Measurements from ENCODE around the gene AMH.
A peak's percentile ranks its signal among the peaks of the same experiment; 100 is the strongest.
"Not testable (repeated sequence)": the region's sequence is repeated elsewhere in the genome, so short reads cannot be mapped to it uniquely, and the experiment has no call there.

AMH gene

GRCh38 chr19:2249010-2249866 is at the start of gene AMH:
Gene AMH (plus strand): TSS chr19:2249323. CDS start chr19:2249333, 10 bp downstream.
- DNase-seq (ENCODE audit: low read depth in 2 of 2) = no peak

DNA sequence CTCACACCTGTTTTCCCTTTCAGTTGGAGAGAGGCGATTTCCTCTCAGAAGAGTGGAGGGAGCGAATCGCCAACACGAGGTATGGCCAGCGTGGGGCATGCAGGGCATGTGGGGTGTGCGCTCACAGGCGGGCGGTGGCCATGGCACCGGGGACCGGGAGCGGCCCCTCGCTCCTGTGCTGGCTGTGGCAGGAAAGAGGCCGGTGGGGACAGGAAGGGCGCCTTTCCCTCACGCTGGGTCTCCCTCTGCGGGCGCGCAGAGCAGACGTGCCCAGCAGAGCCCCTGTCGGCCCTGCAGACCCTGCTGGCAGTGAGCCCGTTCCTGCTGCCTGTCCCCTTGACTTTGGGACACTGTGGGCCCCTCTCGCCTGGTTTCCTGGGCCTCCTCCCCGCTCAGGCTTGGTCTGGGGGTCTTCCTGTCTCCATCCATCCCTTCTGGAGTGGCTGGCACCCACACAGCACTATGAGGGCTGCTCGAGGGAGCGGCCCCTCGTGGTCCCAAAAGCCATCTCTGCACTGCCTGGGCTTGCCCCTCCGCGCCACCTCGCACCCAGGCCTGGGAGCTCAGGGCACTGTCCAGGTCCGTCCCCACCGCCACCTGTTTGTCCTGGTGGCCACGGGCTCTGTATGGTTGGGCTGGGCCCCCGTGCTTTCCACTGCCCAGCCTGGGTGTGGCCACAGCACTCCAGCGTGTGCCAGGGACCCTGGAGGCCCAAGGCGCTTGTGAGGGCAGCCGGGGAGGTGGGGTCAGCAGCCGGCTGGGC is 49.1 kb upstream of the AMH start:
- no peak for DNase-seq (ENCODE audit: low read depth in 2 of 2)

DNA sequence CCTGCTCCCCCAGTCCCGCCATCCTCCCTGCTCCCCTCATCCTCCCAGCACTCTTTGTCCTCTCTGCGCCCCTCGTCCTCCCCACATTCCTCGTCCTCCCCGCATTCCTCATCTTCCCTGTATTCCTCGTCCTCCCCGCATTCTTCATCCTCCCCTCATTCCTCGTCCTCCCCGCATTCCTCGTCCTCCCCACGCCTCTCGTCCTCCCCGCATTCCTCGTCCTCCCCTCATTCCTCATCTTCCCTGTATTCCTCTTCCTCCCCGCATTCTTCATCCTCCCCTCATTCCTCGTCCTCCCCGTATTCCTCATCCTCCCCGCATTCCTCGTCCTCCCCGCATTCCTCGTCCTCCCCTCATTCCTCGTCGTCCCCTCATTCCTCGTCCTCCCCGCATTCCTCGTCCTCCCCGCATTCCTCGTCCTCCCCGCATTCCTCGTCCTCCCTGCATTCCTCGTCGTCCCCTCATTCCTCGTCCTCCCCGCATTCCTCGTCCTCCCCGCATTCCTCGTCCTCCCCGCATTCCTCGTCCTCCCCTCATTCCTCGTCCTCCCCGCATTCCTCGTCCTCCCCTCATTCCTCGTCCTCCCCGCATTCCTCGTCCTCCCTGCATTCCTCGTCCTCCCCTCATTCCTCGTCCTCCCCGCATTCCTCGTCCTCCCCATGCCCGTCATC is 48.4 kb upstream of the AMH start:
- not testable (repeated sequence) for DNase-seq (ENCODE audit: low read depth in 2 of 2)

DNA sequence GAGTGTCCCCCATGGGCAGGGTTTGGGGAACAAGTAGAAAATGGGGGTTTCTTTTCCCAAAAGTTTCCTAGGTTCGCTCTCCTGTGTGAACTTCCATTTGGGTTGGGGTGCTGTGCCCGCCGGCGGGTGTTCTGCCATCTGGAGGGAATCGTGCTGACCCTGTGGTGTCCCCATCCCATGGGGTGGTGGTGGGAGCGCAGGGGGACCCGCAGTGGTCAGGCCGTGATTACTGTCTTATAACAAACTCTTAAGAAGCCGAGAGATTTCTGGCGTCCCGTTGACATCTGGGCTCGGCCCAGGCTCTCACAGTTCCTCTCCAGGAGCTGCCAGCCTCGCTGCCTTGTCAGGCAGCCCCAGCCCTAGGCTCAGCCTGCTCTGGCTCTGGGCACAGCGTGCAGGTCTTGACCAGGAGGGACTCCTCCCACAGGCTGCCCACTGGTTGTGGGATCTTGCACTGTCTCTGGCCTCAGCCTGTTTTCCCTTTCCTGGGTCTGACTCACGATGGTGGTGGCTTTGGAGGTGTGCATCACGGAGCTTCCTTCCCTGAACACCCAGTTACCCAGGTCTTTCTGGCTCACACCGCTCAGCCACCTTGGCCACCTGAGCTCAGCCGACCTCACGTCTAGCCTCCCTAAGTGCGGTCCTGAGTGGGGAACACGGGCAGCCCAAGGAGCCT is 47.5 kb upstream of the AMH start:
- no peak for DNase-seq (ENCODE audit: low read depth in 2 of 2)

DNA sequence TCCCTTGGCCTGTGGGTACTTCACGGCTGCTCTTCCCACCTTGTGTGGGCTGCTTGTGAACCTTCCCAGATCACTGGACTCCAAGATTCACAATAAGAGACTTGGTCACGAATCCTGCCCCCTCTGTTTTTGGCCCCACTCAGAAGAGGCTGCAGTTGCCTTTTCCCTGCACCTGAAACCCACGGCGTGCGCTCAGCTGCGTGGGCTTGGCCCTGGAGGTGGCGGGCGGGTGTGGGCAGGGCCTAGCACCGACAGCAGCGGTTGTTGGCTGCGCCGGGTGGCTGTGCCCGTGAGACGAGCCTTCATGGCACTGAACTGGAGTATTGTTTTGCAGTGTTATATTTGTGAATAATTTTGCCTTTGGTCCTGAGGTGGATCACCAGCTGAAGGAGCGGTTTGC is 46.8 kb upstream of the AMH start:
- DNase-seq (ENCODE audit: low read depth in 2 of 2) = no peak

DNA sequence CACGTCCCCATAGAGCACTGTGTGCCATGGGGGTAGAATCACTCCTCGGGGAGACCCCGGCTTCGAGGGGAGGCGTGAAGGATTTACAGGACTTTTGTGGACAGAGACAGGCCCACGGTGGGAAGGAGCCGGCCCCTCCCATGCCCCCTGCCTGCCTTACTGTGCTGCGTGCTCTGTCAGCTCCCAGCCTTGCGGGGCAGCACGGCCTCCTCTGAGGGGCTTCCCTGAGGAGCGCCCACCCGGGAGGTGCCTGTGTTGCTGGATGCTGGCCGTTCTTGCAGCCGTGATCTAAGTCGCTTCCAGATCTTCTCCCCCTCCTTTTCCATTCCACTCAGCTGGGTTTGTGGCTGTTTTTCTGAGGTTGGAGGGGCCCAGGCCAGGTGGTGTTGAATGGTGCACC is 42.1 kb upstream of the AMH start:
- no peak for DNase-seq (ENCODE audit: low read depth in 2 of 2)

DNA sequence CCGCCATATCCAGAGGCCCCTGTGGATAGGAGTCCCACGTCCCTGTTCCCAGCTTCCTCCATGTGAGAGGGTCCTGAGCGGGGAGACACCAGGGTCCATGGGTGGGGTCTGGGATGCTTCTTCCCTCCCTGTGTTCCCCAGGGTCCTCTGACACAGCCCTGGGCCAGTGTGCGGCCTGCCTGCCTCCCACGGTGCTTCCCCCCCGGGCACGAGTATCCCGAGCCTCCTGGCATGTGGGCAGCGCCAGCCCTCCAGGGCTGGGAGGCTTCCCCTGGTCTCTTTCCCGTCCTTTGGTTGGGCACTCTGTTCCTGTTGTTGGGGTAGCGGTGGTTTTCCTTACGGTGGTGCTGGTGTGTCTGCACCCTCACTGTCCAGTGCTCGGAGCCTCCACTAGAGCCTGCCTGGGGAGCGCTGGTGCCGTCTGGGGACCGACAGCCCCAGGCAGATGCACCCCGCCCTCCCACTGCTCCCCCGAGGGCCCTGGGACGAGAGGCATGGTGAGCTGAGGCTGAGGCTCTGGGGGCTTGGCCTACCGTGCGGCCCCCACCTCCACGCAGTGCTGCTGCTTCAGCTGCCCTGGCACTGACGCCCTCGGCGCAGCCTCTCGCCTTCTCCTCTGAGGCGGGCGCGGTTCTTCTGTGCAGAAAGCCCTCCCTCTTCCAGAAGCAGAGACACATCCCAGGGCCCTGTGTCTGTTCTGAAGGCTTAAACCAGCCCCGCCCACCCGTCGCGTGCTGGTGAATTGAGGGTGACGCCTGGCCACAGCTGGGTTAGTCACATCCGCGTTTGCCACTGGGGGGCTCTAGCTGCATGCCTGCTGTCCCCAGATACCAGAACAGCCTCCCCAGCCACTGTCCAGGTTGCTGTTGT is 40.9 kb upstream of the AMH start:
- peak; percentile 5 to 39 for DNase-seq (ENCODE audit: low read depth in 2 of 2)

DNA sequence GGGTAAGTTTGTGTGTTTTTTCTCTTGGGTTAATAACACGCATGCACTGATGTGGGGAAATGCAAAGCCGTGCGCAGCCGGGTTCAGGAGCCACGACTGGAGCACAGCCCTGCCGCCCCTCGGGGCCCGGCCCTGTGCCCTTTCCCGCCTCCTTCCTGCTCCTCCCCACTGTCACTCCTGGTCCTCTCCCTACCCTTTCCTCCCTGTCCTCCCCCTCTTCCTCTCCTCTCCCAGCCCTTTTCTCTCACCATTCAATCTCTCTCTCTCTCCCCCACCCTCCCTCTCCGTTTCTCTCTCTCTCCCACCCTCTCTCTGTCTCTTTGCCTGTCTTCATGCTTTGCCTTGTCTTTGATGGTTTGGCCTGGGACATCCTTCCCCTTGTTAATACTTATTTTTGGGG is 40.1 kb upstream of the AMH start:
- no peak for DNase-seq (ENCODE audit: low read depth in 2 of 2)

- DNase-seq (ENCODE audit: low read depth in 2 of 2) = no peak
Observed at GRCh38 chr19:2209408-2209807, 39.7 kb upstream of the AMH start.

- no peak for DNase-seq (ENCODE audit: low read depth in 2 of 2)
Observed at GRCh38 chr19:2210206-2210605, 38.9 kb upstream of the AMH start.

DNA sequence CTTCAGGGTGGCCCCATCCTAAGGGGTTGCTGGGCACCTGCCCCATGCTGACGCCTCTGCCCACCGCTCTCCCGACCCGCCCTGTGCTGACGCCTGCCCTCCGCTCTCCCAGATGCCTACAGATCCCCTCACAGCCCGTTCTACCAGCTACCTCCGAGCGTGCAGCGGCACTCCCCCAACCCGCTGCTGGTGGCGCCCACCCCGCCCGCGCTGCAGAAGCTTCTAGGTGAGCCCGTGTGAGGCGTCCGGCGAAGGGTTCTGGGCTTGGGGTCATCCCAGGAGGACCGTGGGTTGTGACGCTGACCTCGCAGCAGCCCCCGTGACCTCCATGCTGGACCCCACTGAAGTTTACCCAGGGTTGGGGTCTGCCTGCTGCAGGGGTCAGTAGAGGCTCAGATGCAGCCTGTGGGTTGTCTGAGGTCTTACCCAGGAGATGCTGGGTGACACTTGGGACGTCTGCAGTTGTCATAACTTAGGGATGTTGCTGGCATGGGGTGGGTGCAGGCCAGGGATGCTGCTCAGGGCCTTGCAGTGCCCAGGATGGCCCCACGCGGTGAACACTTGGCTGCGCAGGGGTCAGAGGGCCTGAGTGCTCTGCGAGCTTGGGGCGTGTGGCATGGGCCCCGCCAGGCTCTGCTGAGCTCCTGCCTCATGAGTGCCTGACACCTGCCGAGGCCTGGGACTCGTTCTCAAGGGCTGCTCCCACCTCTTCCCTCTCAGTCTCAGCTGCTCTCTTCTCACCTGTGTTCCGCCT is 38.0 kb upstream of the AMH start:
- no peak for DNase-seq (ENCODE audit: low read depth in 2 of 2)

DNA sequence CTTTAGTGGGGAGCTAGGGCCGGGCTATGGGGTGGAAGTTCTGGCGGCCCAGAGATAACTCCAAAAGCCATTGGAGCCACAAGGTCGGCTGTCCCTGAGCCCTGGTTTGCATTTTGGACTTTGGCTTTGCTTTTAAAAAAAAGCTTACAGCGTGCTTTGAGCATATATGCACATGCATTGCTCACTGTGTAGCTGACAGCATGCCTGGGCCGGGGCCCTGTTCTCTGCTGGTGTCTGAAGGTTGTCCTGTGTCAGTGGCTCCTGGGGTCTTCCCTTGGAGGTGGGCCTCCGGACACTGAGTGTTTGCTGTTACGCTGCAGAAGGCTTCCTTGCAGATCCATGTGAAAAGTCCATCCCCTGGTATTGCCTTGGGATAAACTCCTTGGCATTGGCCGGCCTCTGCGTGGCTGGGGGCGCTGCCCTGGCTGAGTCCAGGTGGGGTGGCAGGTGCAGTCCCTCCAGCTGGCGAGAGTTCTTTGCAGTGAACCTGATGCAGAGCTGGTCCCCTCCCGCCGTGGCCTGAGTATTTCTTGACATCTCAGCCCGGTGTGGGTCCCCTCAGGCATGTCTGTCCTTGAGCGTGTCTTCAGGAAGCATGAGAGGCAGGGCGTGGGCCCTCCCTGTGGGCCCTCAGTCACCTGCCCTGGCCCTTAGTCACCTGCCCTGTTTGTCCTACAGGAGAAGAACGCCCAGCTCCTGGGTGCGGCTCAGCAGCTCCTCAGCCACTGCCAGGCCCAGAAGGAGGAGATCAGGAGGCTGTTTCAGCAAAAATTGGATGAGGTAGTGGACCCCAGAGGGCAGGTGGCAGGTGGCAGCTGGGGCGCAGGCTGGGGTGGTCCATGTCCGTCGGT is 36.0 kb upstream of the AMH start:
- no peak for DNase-seq (ENCODE audit: low read depth in 2 of 2)

DNA sequence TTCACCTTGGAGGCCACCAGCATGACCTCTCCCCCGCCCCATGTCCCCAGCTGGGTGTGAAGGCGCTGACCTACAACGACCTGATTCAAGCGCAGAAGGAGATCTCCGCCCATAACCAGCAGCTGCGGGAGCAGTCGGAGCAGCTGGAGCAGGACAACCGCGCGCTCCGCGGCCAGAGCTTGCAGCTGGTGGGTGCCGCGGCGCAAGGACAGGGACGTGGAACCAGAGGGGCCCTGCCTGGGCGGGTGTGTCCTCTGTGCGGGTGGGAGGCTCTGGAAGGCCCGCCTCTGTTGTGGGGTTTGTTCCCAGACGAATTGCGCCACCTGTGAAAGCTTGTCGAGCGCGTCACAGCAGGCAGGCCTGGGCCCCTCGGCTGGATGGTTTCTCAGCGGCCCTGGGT is 35.3 kb upstream of the AMH start:
- DNase-seq (ENCODE audit: low read depth in 2 of 2) = no peak

- DNase-seq (ENCODE audit: low read depth in 2 of 2) = no peak
Observed at GRCh38 chr19:2214251-2214650, 34.9 kb upstream of the AMH start.

DNA sequence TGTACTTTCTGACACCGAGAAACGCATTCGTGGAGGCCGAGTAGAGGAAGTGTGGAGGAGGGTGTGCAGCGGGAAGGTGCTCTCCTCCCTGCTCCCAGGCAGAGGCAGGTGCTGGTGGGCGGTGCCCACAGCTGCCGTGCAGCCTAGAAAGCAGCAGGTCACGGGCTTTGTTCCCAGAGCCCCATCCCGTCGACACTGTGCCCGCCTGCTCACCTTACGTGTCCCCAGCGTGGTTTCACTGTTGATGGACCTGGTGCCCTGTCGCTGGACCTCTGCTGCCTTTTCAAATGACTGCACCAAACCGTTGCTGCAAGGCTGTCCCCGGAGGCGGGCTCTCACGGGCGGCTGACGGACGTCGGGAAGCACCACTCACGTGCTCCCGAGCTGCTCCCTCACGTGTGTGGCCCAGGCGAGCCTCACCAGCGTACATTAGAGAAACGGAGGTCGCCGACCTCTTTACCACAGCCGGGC is 33.8 kb upstream of the AMH start:
- no peak for DNase-seq (ENCODE audit: low read depth in 2 of 2)

GRCh38 chr19:2216361-2217225 is 32.5 kb upstream of the AMH start:
- no peak for DNase-seq (ENCODE audit: low read depth in 2 of 2)

- no peak for DNase-seq (ENCODE audit: low read depth in 2 of 2)
Observed at GRCh38 chr19:2217591-2217990, 31.5 kb upstream of the AMH start.

DNA sequence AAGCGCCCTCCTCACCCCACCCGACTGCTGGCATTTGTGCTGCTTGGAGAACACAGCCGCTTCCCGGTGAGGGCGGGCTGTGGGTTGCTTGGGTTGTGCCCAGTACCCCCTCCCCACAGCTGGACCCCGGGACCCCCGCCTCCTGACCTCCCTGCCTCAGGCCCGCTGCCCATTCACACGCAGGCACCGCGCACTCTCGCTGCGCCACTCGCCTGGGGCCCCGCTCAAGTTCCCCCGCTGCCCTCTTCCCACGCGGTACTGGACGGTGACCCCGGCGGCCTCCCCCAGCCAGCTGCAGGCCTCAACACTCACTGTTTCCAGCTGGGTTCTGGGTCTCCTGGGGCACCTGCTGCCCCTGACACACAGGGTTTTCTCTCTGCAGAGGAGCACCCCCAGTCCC is 29.4 kb upstream of the AMH start:
- DNase-seq (ENCODE audit: low read depth in 2 of 2) = no peak

Measured in stimulated activated CD8-positive, alpha-beta memory T cell treated with anti-CD3 and anti-CD28 coated beads, Interleukin-7, amount 100 ng/mL, for 4 hours (primary cell).